Activated naive CD8-positive, alpha-beta T cell treated with anti-CD3 and anti-CD28 coated beads, Interleukin-2, amount 50 U/mL, for 24 hours (primary cell): Measurements from ENCODE around the gene CIAO1.
"Not testable (repeated sequence)": the region's sequence is repeated elsewhere in the genome, so short reads cannot be mapped to it uniquely, and the experiment has no call there.

Experiments
- ATAC-seq: fragments of 150-1000 bp; cut with Tn5 transposase; one replicate; pipeline ENCODE4 v1.10.0; 2021
- DNase-seq: peaks from one replicate; pipeline ENCODE4 v3.0.0; 2021
- H3K27ac Mint-ChIP-seq: one replicate; pipeline ENCODE4 v1.8.0; 2021; ENCODE audit warnings: mild to moderate bottlenecking, mixed read lengths
- H3K27me3 Mint-ChIP-seq: one replicate; pipeline ENCODE4 v1.8.0; 2021; ENCODE audit warnings: mixed read lengths
- H3K36me3 Mint-ChIP-seq: one replicate; pipeline ENCODE4 v1.8.0; 2021; ENCODE audit warnings: low read depth, mixed read lengths
- H3K4me1 Mint-ChIP-seq: one replicate; pipeline ENCODE4 v1.8.0; 2021; ENCODE audit warnings: mixed read lengths
- H3K4me3 Mint-ChIP-seq: one replicate; pipeline ENCODE4 v1.8.0; 2021; ENCODE audit warnings: mild to moderate bottlenecking, moderate library complexity, mixed read lengths
- H3K9me3 Mint-ChIP-seq: one replicate; pipeline ENCODE4 v1.8.0; 2021; ENCODE audit warnings: mixed read lengths

Gene CIAO1

DNA sequence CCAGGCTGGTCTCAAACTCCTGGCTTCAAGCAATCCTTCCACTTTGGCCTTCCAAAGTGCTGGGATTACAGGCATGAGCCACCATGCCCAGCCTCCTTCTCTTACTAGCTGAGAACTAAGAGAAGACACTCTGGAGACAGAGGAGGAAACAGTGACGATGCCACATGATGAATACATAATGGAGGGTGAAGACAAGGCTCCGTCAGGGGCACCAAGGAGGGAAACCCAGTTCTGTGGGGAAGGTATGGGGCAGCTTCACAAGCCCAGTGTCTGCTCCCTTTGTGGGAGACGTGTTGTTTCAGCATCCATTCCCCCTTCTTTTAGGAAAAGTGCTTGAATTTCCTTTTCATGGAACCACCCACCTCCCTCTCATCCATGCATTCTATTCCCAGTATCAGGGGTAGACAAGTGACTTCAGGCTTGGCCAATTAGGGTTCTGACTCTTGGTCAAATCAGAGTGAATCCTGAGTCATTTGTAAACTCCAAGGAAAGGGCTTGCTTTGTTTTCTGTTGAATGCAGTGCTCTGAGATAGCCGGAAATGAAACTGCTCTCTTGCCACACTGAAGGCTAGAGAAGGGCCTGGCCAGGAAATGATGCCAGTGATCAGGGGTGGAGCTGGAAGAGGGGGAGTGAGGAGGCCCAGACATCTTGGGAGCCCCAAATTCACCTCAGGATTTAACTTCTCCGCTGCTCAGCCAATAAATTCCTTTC lies 24.0 kb upstream of the CIAO1 start:
- ATAC-seq (peak; percentile 95), DNase-seq (peak; percentile 64)
- Mint-ChIP-seq H3K4me1 (peaks cover 46% of the 10 kb centered on the region), H3K27me3 (no peaks in the 10 kb centered on the region), H3K27ac (peak overlapping the region; percentile 93), H3K36me3 (peaks cover 6% of the 10 kb centered on the region), H3K9me3 (no peaks in the 10 kb centered on the region), H3K4me3 (peak overlapping the region; percentile 43)

GRCh38 chr2:96243843-96244242 lies 22.2 kb upstream of the CIAO1 start:
- Mint-ChIP-seq H3K36me3 (peaks cover 6% of the 10 kb centered on the region), H3K4me3 (no peak overlapping the region), H3K27ac (no peak overlapping the region), H3K9me3 (no peaks in the 10 kb centered on the region), H3K4me1 (peaks cover 48% of the 10 kb centered on the region), H3K27me3 (no peaks in the 10 kb centered on the region)
- no peak for DNase-seq
- ATAC-seq = no peak

GRCh38 chr2:96245609-96246390 lies 20.2 kb upstream of the CIAO1 start:
- no peak overlapping the region for H3K4me3 Mint-ChIP-seq
- H3K4me1 Mint-ChIP-seq = peaks cover 45% of the 10 kb centered on the region

DNA sequence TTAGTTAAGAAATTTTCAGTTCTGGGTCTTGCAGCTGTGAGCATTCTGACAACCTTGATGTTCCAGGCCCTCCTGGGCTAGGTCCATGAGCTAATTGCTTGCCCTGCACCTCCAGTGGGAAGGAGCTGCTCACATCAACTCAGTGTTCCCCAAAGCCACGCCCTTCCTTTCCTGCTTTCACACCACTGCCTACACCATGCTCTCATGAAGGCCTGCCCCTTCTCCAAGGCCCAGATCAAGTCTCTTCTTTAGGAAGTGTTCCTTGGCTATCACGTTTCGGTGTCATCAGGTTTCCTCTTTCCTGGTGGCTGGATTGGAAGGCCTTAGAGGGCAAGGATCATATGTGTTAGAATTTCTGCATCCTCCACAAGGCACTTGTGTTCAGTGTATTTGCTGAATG lies 19.0 kb upstream of the CIAO1 start:
- ATAC-seq = no peak
- Mint-ChIP-seq H3K4me3 (no peak overlapping the region), H3K27ac (peak overlapping the region; percentile 10), H3K4me1 (peaks cover 35% of the 10 kb centered on the region), H3K27me3 (no peaks in the 10 kb centered on the region), H3K36me3 (peaks cover 9% of the 10 kb centered on the region), H3K9me3 (no peaks in the 10 kb centered on the region)
- no peak for DNase-seq

More at GRCh38 chr2:96245609-96246390, 20.2 kb upstream of the CIAO1 start:
- Mint-ChIP-seq H3K27me3 (no peaks in the 10 kb centered on the region), H3K36me3 (peaks cover 6% of the 10 kb centered on the region), H3K27ac (no peak overlapping the region), H3K9me3 (no peaks in the 10 kb centered on the region)
- DNase-seq = no peak
- ATAC-seq = no peak

DNA sequence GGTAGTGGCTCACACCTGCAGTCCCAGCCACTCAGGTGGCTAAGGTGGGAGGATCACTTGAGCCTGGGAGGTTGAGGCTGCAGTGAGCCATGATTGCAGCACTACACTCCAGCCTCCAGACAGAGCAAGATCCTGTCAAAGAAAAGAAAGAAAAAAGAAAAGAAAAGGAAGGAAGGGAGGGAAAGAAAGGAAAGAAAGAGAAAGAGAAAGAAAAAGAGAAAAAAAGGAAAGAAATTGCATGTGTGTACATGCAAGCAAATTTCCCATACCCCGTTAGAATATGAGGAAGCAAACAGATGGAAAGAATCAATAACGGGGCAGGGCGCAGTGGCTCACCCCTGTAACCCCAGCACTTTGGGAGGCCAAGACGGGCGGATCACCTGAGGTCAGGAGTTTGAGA lies 18.1 kb upstream of the CIAO1 start:
- Mint-ChIP-seq H3K27me3 (no peaks in the 10 kb centered on the region), H3K27ac (no peak overlapping the region), H3K4me1 (peaks cover 27% of the 10 kb centered on the region), H3K9me3 (no peaks in the 10 kb centered on the region), H3K36me3 (peaks cover 16% of the 10 kb centered on the region), H3K4me3 (no peak overlapping the region)
- ATAC-seq (no peak), DNase-seq (no peak)

DNA sequence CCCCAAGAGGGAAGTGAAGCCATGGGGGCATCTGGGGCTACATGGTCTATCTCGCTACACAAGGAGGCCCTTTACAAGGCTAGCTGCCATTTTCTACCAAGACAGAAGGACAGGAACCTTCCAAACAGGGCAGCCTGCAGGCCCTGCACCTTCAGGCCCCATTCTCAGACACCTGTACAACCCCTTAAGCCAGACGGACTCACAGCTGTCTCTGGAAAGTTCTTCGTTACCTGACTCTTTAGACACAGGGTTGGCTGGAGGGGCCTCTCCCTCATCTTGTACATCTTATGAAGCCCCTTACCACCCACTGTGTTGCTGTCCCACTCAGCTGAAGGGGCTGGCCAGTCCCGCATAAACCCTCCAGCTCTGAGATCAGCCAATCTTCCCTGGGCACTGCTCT lies 17.4 kb upstream of the CIAO1 start:
- Mint-ChIP-seq H3K4me3 (no peak overlapping the region), H3K27ac (no peak overlapping the region), H3K27me3 (no peaks in the 10 kb centered on the region), H3K4me1 (peaks cover 24% of the 10 kb centered on the region), H3K36me3 (peaks cover 16% of the 10 kb centered on the region), H3K9me3 (no peaks in the 10 kb centered on the region)
- ATAC-seq (no peak), DNase-seq (no peak)

GRCh38 chr2:96249654-96250053 lies 16.4 kb upstream of the CIAO1 start:
- Mint-ChIP-seq H3K4me3 (no peak overlapping the region), H3K27ac (no peak overlapping the region), H3K9me3 (no peaks in the 10 kb centered on the region), H3K27me3 (no peaks in the 10 kb centered on the region), H3K4me1 (peaks cover 21% of the 10 kb centered on the region), H3K36me3 (peaks cover 17% of the 10 kb centered on the region)
- no peak for DNase-seq
- no peak for ATAC-seq

DNA sequence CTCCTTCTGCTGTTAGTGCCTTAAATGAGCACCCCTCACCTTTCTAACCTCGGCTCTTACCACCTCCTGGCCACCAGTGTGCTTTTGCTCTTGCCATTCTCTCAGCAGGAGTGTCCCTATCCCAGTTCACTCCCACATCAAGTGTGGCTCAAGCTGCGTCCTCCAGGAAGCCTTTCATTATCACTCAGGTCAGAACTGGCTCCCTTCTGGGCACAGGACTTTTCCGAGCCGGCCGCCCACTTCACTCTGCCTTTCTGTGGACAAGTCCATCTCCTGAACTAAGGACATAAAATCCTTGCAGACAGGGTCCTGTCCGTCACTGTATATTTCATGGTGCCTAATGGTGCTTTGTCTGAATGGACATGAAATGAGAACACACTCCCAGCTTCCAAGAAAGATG lies 15.8 kb upstream of the CIAO1 start:
- Mint-ChIP-seq H3K36me3 (peaks cover 15% of the 10 kb centered on the region), H3K27ac (no peak overlapping the region), H3K9me3 (no peaks in the 10 kb centered on the region), H3K4me3 (no peak overlapping the region), H3K4me1 (peaks cover 22% of the 10 kb centered on the region), H3K27me3 (no peaks in the 10 kb centered on the region)
- ATAC-seq (no peak), DNase-seq (no peak)

GRCh38 chr2:96251721-96252292 lies 14.2 kb upstream of the CIAO1 start:
- DNase-seq (no peak), ATAC-seq (no peak)
- Mint-ChIP-seq H3K27me3 (no peaks in the 10 kb centered on the region), H3K9me3 (no peaks in the 10 kb centered on the region), H3K4me1 (peaks cover 24% of the 10 kb centered on the region), H3K27ac (peak overlapping the region; percentile 22), H3K4me3 (no peak overlapping the region), H3K36me3 (peaks cover 22% of the 10 kb centered on the region)

- ATAC-seq (no peak), DNase-seq (no peak)
- peaks cover 22% of the 10 kb centered on the region for H3K36me3 Mint-ChIP-seq
- no peaks in the 10 kb centered on the region for H3K9me3 Mint-ChIP-seq
- no peak overlapping the region for H3K27ac Mint-ChIP-seq
- H3K4me1 Mint-ChIP-seq = peaks cover 26% of the 10 kb centered on the region
- H3K27me3 Mint-ChIP-seq = no peaks in the 10 kb centered on the region
- H3K4me3 Mint-ChIP-seq = no peak overlapping the region
These were observed 13.5 kb upstream of the CIAO1 start for GRCh38 chr2:96252526-96252925.

GRCh38 chr2:96253006-96253405 lies 13.0 kb upstream of the CIAO1 start:
- Mint-ChIP-seq H3K36me3 (peaks cover 22% of the 10 kb centered on the region), H3K4me3 (no peak overlapping the region), H3K27me3 (no peaks in the 10 kb centered on the region), H3K4me1 (peaks cover 31% of the 10 kb centered on the region), H3K27ac (no peak overlapping the region), H3K9me3 (no peaks in the 10 kb centered on the region)
- ATAC-seq = no peak
- DNase-seq = no peak

DNA sequence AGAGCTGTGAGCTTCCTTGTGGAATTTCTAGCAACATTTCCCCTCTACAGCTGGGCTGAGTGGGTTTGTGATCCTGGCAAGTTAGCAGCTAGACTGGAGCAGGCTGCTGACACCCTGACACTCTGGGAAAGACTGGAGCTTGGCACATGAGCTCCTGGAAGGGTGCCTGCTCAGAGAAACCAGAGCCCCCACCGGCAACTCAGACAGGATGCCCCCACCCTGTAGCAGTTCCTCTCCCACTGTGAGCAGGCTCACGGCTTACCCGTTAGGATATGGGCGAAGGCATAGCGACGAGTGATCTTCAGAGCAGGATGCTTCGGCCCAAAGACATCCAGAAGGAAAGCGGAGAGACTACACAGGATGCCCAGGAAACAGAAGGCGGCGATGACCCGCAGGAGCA lies 11.5 kb upstream of the CIAO1 start:
- Mint-ChIP-seq H3K36me3 (peaks cover 22% of the 10 kb centered on the region), H3K27ac (no peak overlapping the region), H3K27me3 (no peaks in the 10 kb centered on the region), H3K9me3 (no peaks in the 10 kb centered on the region), H3K4me1 (peaks cover 42% of the 10 kb centered on the region), H3K4me3 (no peak overlapping the region)
- DNase-seq = no peak
- no peak for ATAC-seq

GRCh38 chr2:96256611-96257113 lies 9.4 kb upstream of the CIAO1 start:
- H3K4me3 Mint-ChIP-seq = peak overlapping the region; percentile 22
- peaks cover 22% of the 10 kb centered on the region for H3K36me3 Mint-ChIP-seq
- H3K4me1 Mint-ChIP-seq = peaks cover 57% of the 10 kb centered on the region
- H3K27me3 Mint-ChIP-seq = no peaks in the 10 kb centered on the region
- ATAC-seq (no peak), DNase-seq (no peak)
- H3K9me3 Mint-ChIP-seq = no peaks in the 10 kb centered on the region
- peak overlapping the region; percentile 59 for H3K27ac Mint-ChIP-seq

DNA sequence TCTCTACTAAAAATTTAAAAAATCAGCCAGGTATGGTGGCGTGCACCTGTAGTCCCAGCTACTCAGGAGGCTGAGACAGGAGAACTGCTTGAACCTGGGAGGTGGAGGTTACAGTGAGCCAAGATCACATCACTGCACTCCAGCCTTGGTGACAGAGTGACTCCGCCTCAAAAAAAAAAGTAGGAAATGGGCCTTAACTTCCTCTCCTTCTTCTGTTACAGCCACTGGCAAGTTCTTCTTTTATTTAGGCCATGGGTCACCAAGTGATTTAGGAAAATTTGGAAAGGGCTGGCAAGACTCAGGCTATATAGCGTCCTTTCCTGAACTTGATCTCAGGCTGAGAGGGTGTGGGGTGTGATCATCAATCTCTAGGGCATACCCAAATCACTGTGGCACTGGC lies 8.3 kb upstream of the CIAO1 start:
- H3K4me3 Mint-ChIP-seq, H3K9me3 Mint-ChIP-seq, H3K27ac Mint-ChIP-seq, ATAC-seq, DNase-seq, H3K27me3 Mint-ChIP-seq: not testable (repeated sequence)
- Mint-ChIP-seq H3K36me3 (peaks cover 18% of the 10 kb centered on the region), H3K4me1 (peaks cover 57% of the 10 kb centered on the region)
